Stimulated activated CD8-positive, alpha-beta memory T cell treated with anti-CD3 and anti-CD28 coated beads, Interleukin-4, amount 100 ng/mL, for 4 hours (primary cell): ENCODE results near the gene BLOC1S1.

Experiments used
- DNase-seq, 2 donors: peaks; one replicate each; pipeline ENCODE4 v3.0.0-alpha.2; 2020; ENCODE audit warnings: low read depth in 2 of 2, low spot score in 1 of 2

BLOC1S1 gene

GRCh38 chr12:55708695-55709233 is 7.1 kb upstream of the BLOC1S1 start:
- DNase-seq = no peak

- DNase-seq = no peak
Observed at GRCh38 chr12:55711786-55712553, 3.9 kb upstream of the BLOC1S1 start.

GRCh38 chr12:55712700-55713415 is 3.0 kb upstream of the BLOC1S1 start:
- DNase-seq = no peak

- DNase-seq = no peak
Observed at GRCh38 chr12:55713721-55714120, 2.1 kb upstream of the BLOC1S1 start.

- no peak for DNase-seq
Observed at GRCh38 chr12:55715169-55715764, 579 bp upstream of the BLOC1S1 start.

- DNase-seq = no peak
Observed at GRCh38 chr12:55716582-55716957, 724 bp downstream of the BLOC1S1 start.

GRCh38 chr12:55717011-55718007 is 1.5 kb downstream of the BLOC1S1 start:
- no peak for DNase-seq

- DNase-seq = no peak
Observed at GRCh38 chr12:55718015-55718414, 2.2 kb downstream of the BLOC1S1 start.

GRCh38 chr12:55718624-55719275 is 2.9 kb downstream of the BLOC1S1 start:
- no peak for DNase-seq

GRCh38 chr12:55719371-55719770 is 3.5 kb downstream of the BLOC1S1 start:
- no peak for DNase-seq

GRCh38 chr12:55720071-55720564 is 4.3 kb downstream of the BLOC1S1 start, which contains the start of gene RDH5:
TSS of gene RDH5 (plus strand) at chr12:55720393. CDS start at chr12:55721185, 792 bp downstream.
- no peak for DNase-seq

- DNase-seq = no peak
Observed at GRCh38 chr12:55720894-55721444, 5.1 kb downstream of the BLOC1S1 start.

- DNase-seq = no peak
Observed at GRCh38 chr12:55721601-55722213, 5.9 kb downstream of the BLOC1S1 start.

- DNase-seq = no peak
Observed at GRCh38 chr12:55722948-55723347, 7.1 kb downstream of the BLOC1S1 start.

- no peak for DNase-seq
Observed at GRCh38 chr12:55723516-55724225, 7.8 kb downstream of the BLOC1S1 start.

GRCh38 chr12:55724226-55724939 is 8.5 kb downstream of the BLOC1S1 start:
- DNase-seq = peak in 1 of 2 donors; percentile 33

- no peak for DNase-seq
Observed at GRCh38 chr12:55724940-55725309, 9.1 kb downstream of the BLOC1S1 start.

- DNase-seq = no peak
Observed at GRCh38 chr12:55725556-55725955, 9.7 kb downstream of the BLOC1S1 start.
